Common myeloid progenitor, CD34-positive (primary cell): ENCODE data around the gene COA7.

Source experiments
- CTCF ChIA-PET: fragments of 350-600 bp; sonication (Branson Sonifier 250); formaldehyde crosslinking; loops from one replicate; lab custom pipeline; 2021; ENCODE audit warnings: antibody characterized with exemption; lab: Charles Lee
- POLR2A ChIA-PET: fragments of 350-600 bp; sonication (Branson Sonifier 250); formaldehyde crosslinking; loops from one replicate; lab custom pipeline; 2021; ENCODE audit warnings: antibody characterized with exemption; lab: Charles Lee
- DNase-seq, 3 donors: peaks; one replicate each; pipeline versions ENCODE4 v3.0.0 to v3.0.0-alpha.2; 2013
- H3K27ac ChIP-seq, 2 experiments: 1 replicate in 1 of 2; 2 replicates in 1 of 2; pipeline ENCODE4 v1.7.0; 2013; ENCODE audit warnings: inconsistent platforms in 2 of 2, low read length in 2 of 2, mild to moderate bottlenecking in 2 of 2, low read depth in 1 of 2, moderate library complexity in 1 of 2; ENCODE audit not compliant: severe bottlenecking in 2 of 2, insufficient read depth in 1 of 2, poor library complexity in 1 of 2
- H3K27me3 ChIP-seq, 5 experiments: replicated peaks in 2 of 5; 1 replicate in 3 of 5; 2 replicates in 2 of 5; pipeline versions ENCODE4 v1.6.1 to v1.7.0; 2013; ENCODE audit warnings: low read length in 4 of 5, mild to moderate bottlenecking in 2 of 5, moderate library complexity in 2 of 5, inconsistent platforms in 1 of 5; ENCODE audit not compliant: insufficient read depth in 5 of 5, control insufficient read depth in 4 of 5
- H3K36me3 ChIP-seq, 4 experiments: 1 replicate in 2 of 4; 2 replicates in 2 of 4; pipeline versions ENCODE4 v1.6.1 to v1.7.0; 2013; ENCODE audit warnings: low read length in 3 of 4, control low read depth in 1 of 4, mild to moderate bottlenecking in 1 of 4; ENCODE audit not compliant: control insufficient read depth in 4 of 4, insufficient read depth in 4 of 4
- H3K4me1 ChIP-seq, 4 experiments: 1 replicate in 3 of 4; 2 replicates in 1 of 4; pipeline versions ENCODE4 v1.6.1 to v1.7.1; 2013; ENCODE audit warnings: low read length in 3 of 4, mild to moderate bottlenecking in 3 of 4, control low read depth in 1 of 4, inconsistent platforms in 1 of 4, moderate library complexity in 1 of 4; ENCODE audit not compliant: control insufficient read depth in 4 of 4, insufficient read depth in 4 of 4; ENCODE audit errors: control extremely low read depth in 1 of 4
- H3K4me3 ChIP-seq, 7 experiments: 1 replicate in 4 of 7; 2 replicates in 3 of 7; pipeline versions ENCODE4 v1.5.1 to v1.7.0; 2013; ENCODE audit warnings: mild to moderate bottlenecking in 7 of 7, low read length in 6 of 7, moderate library complexity in 6 of 7, inconsistent platforms in 2 of 7, low read depth in 2 of 7, control low read depth in 1 of 7; ENCODE audit not compliant: insufficient read depth in 4 of 7, control insufficient read depth in 1 of 7; ENCODE audit errors: extremely low read depth in 1 of 7
- H3K9me3 ChIP-seq, 5 experiments: 1 replicate in 4 of 5; 2 replicates in 1 of 5; pipeline versions ENCODE4 v1.6.1 to v1.7.1; 2013; ENCODE audit warnings: low read length in 4 of 5, mild to moderate bottlenecking in 2 of 5, inconsistent platforms in 1 of 5, low read depth in 1 of 5, moderate library complexity in 1 of 5; ENCODE audit not compliant: control insufficient read depth in 4 of 5, insufficient read depth in 2 of 5; ENCODE audit errors: control extremely low read depth in 1 of 5
- WGBS: methylation state at CpG from one replicate; pipeline ENCODE4 v1.1.5; 2013; ENCODE audit not compliant: insufficient coverage; 5-methylcytosine and 5-hydroxymethylcytosine counted together

COA7 gene

GRCh38 chr1:52672946-52673345 is 25.2 kb downstream of the COA7 start:
- Histone ChIP-seq H3K27ac (no peak overlapping the region), H3K4me3 (no peak overlapping the region), H3K27me3 (no peaks in the 10 kb centered on the region), H3K36me3 (no peaks in the 10 kb centered on the region), H3K9me3 (no peaks in the 10 kb centered on the region), H3K4me1 (peaks cover 3 to 15% (median 9%) of the 10 kb centered on the region in 4 experiments)
- CTCF ChIA-PET: interaction anchor here (1.4 kb wide), 1 partner anchor 13 kb away, joined by 5 read pairs; no protein-coding TSS in a partner anchor
- 0% methylated on average over 1 of the region's 1 CpG for WGBS
- DNase-seq: no peak
- POLR2A ChIA-PET: no interaction called here

GRCh38 chr1:52670604-52671003 is 27.5 kb downstream of the COA7 start:
- Histone ChIP-seq H3K27me3 (no peaks in the 10 kb centered on the region), H3K4me1 (peaks cover 3 to 15% (median 9%) of the 10 kb centered on the region in 4 experiments), H3K9me3 (no peaks in the 10 kb centered on the region), H3K4me3 (no peak overlapping the region), H3K27ac (no peak overlapping the region), H3K36me3 (no peaks in the 10 kb centered on the region)
- WGBS: no CpG with 5 or more reads among the region's 2 CpGs
- ChIA-PET CTCF (no interaction called here), POLR2A (no interaction called here)
- DNase-seq: no peak

- Histone ChIP-seq H3K36me3 (no peaks in the 10 kb centered on the region), H3K27ac (no peak overlapping the region), H3K4me1 (peaks cover 1 to 9% (median 4%) of the 10 kb centered on the region in 4 experiments), H3K27me3 (no peaks in the 10 kb centered on the region), H3K4me3 (no peak overlapping the region), H3K9me3 (no peaks in the 10 kb centered on the region)
- CTCF ChIA-PET: interaction anchor here (1.6 kb wide), 1 partner anchor 16 kb away, joined by 5 read pairs; no protein-coding TSS in a partner anchor
- DNase-seq: no peak
- WGBS: 100% methylated on average over 1 of the region's 1 CpG
- POLR2A ChIA-PET: no interaction called here
Observed at GRCh38 chr1:52669696-52670095, 28.5 kb downstream of the COA7 start.

- DNase-seq: no peak
- Histone ChIP-seq H3K27ac (no peak overlapping the region), H3K4me3 (no peak overlapping the region), H3K27me3 (no peaks in the 10 kb centered on the region), H3K4me1 (no peaks in the 10 kb centered on the region), H3K9me3 (no peaks in the 10 kb centered on the region), H3K36me3 (no peaks in the 10 kb centered on the region)
- CTCF ChIA-PET: interaction anchor here (0.8 to 1.6 kb wide), 3 partner anchors 8 to 144 kb away, joined by 3 to 5 read pairs (median 4); no protein-coding TSS in a partner anchor
- 100% methylated on average over 2 of the region's 2 CpGs for WGBS
- POLR2A ChIA-PET: no interaction called here
Observed at GRCh38 chr1:52668711-52669110, 29.4 kb downstream of the COA7 start.

- H3K27me3 ChIP-seq: no peaks in the 10 kb centered on the region
- ChIA-PET CTCF (interaction anchor here (0.6 to 1.3 kb wide), 4 partner anchors 9 to 289 kb away, joined by 3 read pairs; no protein-coding TSS in a partner anchor), POLR2A (no interaction called here)
- H3K4me3 ChIP-seq: no peak overlapping the region
- no peak overlapping the region for H3K27ac ChIP-seq
- no peaks in the 10 kb centered on the region for H3K36me3 ChIP-seq
- 94% methylated on average over 2 of the region's 3 CpGs for WGBS
- no peaks in the 10 kb centered on the region for H3K4me1 ChIP-seq
- H3K9me3 ChIP-seq: no peaks in the 10 kb centered on the region
- DNase-seq: no peak
Observed at GRCh38 chr1:52667984-52668383, 30.2 kb downstream of the COA7 start.

GRCh38 chr1:52667290-52667689 is 30.9 kb downstream of the COA7 start:
- no peaks in the 10 kb centered on the region for H3K36me3 ChIP-seq
- no peak overlapping the region for H3K4me3 ChIP-seq
- no peaks in the 10 kb centered on the region for H3K27me3 ChIP-seq
- ChIA-PET POLR2A (no interaction called here), CTCF (interaction anchor here (1.0 to 1.3 kb wide), 3 partner anchors 19 to 539 kb away, joined by 3 read pairs; no protein-coding TSS in a partner anchor)
- no peak overlapping the region for H3K27ac ChIP-seq
- no peaks in the 10 kb centered on the region for H3K9me3 ChIP-seq
- WGBS: 89% methylated on average over 4 of the region's 5 CpGs
- no peaks in the 10 kb centered on the region for H3K4me1 ChIP-seq
- no peak for DNase-seq

- H3K9me3 ChIP-seq: no peaks in the 10 kb centered on the region
- 89% methylated on average over 6 of the region's 8 CpGs for WGBS
- CTCF ChIA-PET: interaction anchor here (2.1 kb wide), 1 partner anchor 9 kb away, joined by 5 read pairs; no protein-coding TSS in a partner anchor
- H3K4me3 ChIP-seq: no peak overlapping the region
- H3K27me3 ChIP-seq: no peaks in the 10 kb centered on the region
- H3K4me1 ChIP-seq: no peaks in the 10 kb centered on the region
- POLR2A ChIA-PET: no interaction called here
- H3K27ac ChIP-seq: no peak overlapping the region
- DNase-seq: no peak
- no peaks in the 10 kb centered on the region for H3K36me3 ChIP-seq
Observed at GRCh38 chr1:52665006-52665941, 32.9 kb downstream of the COA7 start.
